Hepatocyte (in vitro differentiated cells): Measurements from ENCODE around the gene RPS6KA2. TPM values are rescaled to one million over a fixed set of nuclear protein-coding genes. Genes with fewer than 3 reads are reported as not detected.

Experiments used
- DNase-seq: peaks from one replicate; pipeline ENCODE4 v3.0.0-alpha.2; 2016; ENCODE audit warnings: low spot score
- H2AFZ ChIP-seq: fragments of 200-600 bp; sonication (generic); 2 replicates; pipeline ENCODE4 v1.6.0; 2016; ENCODE audit warnings: antibody characterized with exemption, mild to moderate bottlenecking
- H3K27ac ChIP-seq: fragments of 200-600 bp; sonication (generic); 2 replicates; pipeline ENCODE4 v1.5.1; 2016; ENCODE audit warnings: mild to moderate bottlenecking
- H3K27me3 ChIP-seq: fragments of 200-600 bp; sonication (generic); 2 replicates; pipeline ENCODE4 v1.6.1; 2016
- H3K36me3 ChIP-seq: fragments of 200-600 bp; sonication (generic); replicated peaks from 2 replicates; pipeline ENCODE4 v1.5.1; 2016; ENCODE audit warnings: low read depth; ENCODE audit not compliant: insufficient read depth
- H3K4me1 ChIP-seq: fragments of 200-600 bp; sonication (generic); 2 replicates; pipeline ENCODE4 v1.5.1; 2016; ENCODE audit warnings: mild to moderate bottlenecking, moderate library complexity; ENCODE audit not compliant: insufficient read depth
- H3K4me2 ChIP-seq: fragments of 200-600 bp; sonication (generic); 2 replicates; pipeline ENCODE4 v1.6.0; 2016
- H3K4me3 ChIP-seq: fragments of 200-600 bp; sonication (generic); 2 replicates; pipeline ENCODE4 v1.5.1; 2016; ENCODE audit warnings: mild to moderate bottlenecking
- H3K79me2 ChIP-seq: fragments of 200-600 bp; sonication (generic); 2 replicates; pipeline ENCODE4 v1.6.0; 2017; ENCODE audit warnings: mild to moderate bottlenecking
- H3K9me2 ChIP-seq: fragments of 200-600 bp; sonication (generic); replicated peaks from 2 replicates; pipeline ENCODE4 v1.6.0; 2017; ENCODE audit warnings: mild to moderate bottlenecking; ENCODE audit not compliant: insufficient read depth
- H3K9me3 ChIP-seq: fragments of 200-600 bp; sonication (generic); 2 replicates; pipeline ENCODE4 v1.5.1; 2016; ENCODE audit warnings: low read depth, mild to moderate bottlenecking
- H4K20me1 ChIP-seq: fragments of 200-600 bp; sonication (generic); 2 replicates; pipeline ENCODE4 v1.6.0; 2016; ENCODE audit warnings: mild to moderate bottlenecking; ENCODE audit not compliant: insufficient read depth, poor library complexity, severe bottlenecking
- EZH2 ChIP-seq: fragments of 200-600 bp; sonication (generic); IDR thresholded peaks from 2 replicates; pipeline ENCODE4 v1.6.1; 2016; ENCODE audit warnings: antibody characterized with exemption, mild to moderate bottlenecking, borderline replicate concordance
- EZH2phosphoT487 ChIP-seq: fragments of 200-600 bp; sonication (generic); IDR thresholded peaks from one replicate; pipeline ENCODE4 v1.6.1; 2018; ENCODE audit warnings: antibody characterized with exemption, mild to moderate bottlenecking, low read depth, moderate library complexity; ENCODE audit not compliant: unreplicated experiment, severe bottlenecking
- WGBS: methylation state at CpG from one replicate; pipeline ENCODE4 v1.1.6; 2016; ENCODE audit warnings: low lambda C conversion rate; ENCODE audit errors: missing lambda C conversion rate; 5-methylcytosine and 5-hydroxymethylcytosine counted together
- polyA plus RNA-seq: library from polyadenylated mRNA; unstranded; fragments of >200 nt; fragmentation: Nextera tagmentation; extraction: Ambion mirVana; gene quantifications from 2 replicates; pipeline ENCODE4 v1.2.1, GENCODE V29; 2016
- total RNA-seq: library from RNA; depleted of rRNA; stranded (reverse); fragments of >200 nt; gene quantifications from 2 replicates; pipeline ENCODE4 v1.2.3, GENCODE V29; 2014
- TF ChIP-seq, protein P1 (sequence below): fragments of 200-600 bp; sonication (generic); IDR thresholded peaks from 2 replicates; pipeline ENCODE4 v1.5.1; 2016; ENCODE audit warnings: antibody characterized with exemption, mild to moderate bottlenecking; ENCODE audit not compliant: poor library complexity

RPS6KA2 gene
- total and polyA plus RNA-seq, 2 experiments from 2014 or later: 27.7 to 29.2 TPM

DNA sequence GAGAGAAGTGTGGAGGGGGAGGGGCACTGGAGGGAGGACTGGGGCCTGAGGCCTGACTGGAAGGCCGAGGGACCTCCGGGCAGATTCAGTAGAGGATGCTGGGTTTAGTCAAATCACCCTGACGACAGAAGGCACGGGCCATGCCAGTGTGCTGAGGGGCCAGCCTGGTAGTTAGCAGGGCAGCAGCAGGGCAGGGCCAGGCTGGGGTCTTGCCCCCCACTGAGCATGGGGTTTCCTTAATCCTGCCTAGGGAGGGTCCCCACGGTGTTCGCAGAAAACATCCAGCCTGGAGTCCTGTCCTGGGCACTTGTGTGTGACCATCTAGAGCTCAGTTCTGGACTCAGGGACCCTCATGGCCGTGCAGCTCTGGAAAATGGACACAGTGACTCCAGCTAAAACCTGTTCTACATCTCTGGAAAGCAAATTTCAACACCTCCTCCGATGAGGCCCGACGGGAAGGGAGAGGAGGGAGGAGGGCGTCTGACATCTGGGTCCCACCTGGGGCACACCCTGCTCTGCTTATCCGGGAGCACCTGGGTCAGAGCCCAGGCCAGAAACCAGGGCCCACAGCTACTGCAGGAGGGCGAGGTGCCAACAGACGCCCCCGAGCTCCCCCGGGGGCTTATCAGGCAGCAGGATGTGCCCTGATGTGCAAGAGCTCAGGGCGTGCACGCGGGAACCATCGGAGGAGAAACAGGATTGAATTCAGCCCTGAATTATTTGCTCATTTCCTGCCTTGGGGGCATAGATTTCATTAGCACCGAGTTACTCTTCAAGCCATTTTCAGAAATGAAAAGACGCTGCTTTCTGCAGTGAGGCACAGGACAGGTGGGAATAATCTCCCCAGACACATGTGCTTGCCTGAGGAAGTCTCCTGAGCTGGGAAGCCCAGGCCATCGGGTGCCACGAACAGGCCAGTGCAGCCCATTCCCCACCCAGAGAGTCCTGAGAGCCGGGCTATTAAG lies 166.3 kb downstream of the RPS6KA2 start:
- no peak overlapping the region for H3K4me2 ChIP-seq
- H3K9me3 ChIP-seq: no peaks in the 10 kb centered on the region
- no peaks in the 10 kb centered on the region for H3K9me2 ChIP-seq
- no peaks in the 10 kb centered on the region for H4K20me1 ChIP-seq
- H3K4me1 ChIP-seq: peaks cover 9% of the 10 kb centered on the region
- TF ChIP-seq EZH2phosphoT487 (no peak), EZH2 (no peak)
- TF ChIP-seq, protein P1, sequence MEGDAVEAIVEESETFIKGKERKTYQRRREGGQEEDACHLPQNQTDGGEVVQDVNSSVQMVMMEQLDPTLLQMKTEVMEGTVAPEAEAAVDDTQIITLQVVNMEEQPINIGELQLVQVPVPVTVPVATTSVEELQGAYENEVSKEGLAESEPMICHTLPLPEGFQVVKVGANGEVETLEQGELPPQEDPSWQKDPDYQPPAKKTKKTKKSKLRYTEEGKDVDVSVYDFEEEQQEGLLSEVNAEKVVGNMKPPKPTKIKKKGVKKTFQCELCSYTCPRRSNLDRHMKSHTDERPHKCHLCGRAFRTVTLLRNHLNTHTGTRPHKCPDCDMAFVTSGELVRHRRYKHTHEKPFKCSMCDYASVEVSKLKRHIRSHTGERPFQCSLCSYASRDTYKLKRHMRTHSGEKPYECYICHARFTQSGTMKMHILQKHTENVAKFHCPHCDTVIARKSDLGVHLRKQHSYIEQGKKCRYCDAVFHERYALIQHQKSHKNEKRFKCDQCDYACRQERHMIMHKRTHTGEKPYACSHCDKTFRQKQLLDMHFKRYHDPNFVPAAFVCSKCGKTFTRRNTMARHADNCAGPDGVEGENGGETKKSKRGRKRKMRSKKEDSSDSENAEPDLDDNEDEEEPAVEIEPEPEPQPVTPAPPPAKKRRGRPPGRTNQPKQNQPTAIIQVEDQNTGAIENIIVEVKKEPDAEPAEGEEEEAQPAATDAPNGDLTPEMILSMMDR: no peak
- no peaks in the 10 kb centered on the region for H3K79me2 ChIP-seq
- WGBS: 59% methylated on average over 25 of the region's 25 CpGs
- no peaks in the 10 kb centered on the region for H3K36me3 ChIP-seq
- no peak overlapping the region for H2AFZ ChIP-seq
- H3K27ac ChIP-seq: no peak overlapping the region
- no peaks in the 10 kb centered on the region for H3K27me3 ChIP-seq
- no peak for DNase-seq
- no peak overlapping the region for H3K4me3 ChIP-seq

DNA sequence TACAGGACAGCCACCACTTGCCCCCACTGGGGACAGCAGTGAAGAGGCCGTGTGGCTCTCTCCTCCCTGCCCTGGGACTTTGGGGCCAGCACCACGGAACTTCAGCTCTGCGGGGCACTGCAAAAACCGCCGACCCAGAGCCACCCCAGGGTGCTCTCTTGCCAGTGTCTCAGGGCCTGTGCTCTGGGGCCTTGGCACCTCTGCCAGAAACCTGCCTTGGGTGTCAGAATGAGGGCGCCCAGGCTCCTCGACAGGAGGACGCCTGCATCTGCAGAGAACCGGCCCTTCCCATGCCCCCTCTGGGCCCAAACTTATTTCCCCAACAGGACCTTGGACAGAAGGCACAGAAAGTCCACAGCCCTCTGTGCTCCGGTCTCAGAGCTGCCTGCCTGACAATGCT lies 167.1 kb downstream of the RPS6KA2 start:
- H3K79me2 ChIP-seq: no peaks in the 10 kb centered on the region
- H3K27ac ChIP-seq: no peak overlapping the region
- H3K9me3 ChIP-seq: no peaks in the 10 kb centered on the region
- no peak overlapping the region for H2AFZ ChIP-seq
- H3K4me3 ChIP-seq: no peak overlapping the region
- WGBS: 97% methylated on average over 10 of the region's 10 CpGs
- no peaks in the 10 kb centered on the region for H3K27me3 ChIP-seq
- no peaks in the 10 kb centered on the region for H3K36me3 ChIP-seq
- DNase-seq: no peak
- H3K4me1 ChIP-seq: peaks cover 9% of the 10 kb centered on the region
- TF ChIP-seq, protein P1: no peak
- TF ChIP-seq EZH2 (no peak), EZH2phosphoT487 (no peak)
- H3K9me2 ChIP-seq: no peaks in the 10 kb centered on the region
- H4K20me1 ChIP-seq: no peaks in the 10 kb centered on the region
- no peak overlapping the region for H3K4me2 ChIP-seq

DNA sequence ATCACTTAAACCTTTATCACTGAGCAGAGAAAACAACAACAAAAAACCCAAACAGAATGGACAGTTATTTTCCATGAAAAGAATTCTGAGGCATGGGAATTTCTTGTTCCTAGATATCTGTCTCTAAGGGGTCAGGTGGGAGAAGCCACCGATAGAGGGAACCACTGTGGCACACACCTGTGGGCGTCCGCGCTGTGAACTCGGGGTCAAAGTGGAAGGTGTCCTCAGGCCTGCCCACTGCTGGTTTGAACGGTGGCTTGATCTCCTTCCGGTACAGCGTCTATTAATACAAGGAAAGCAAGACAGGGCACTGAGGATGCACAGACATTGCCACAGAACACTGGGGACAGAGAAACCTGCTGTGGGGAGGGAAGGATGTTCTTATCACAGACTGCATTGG lies 167.8 kb downstream of the RPS6KA2 start:
- TF ChIP-seq, protein P1: no peak
- TF ChIP-seq EZH2 (no peak), EZH2phosphoT487 (no peak)
- Histone ChIP-seq H3K9me2 (no peaks in the 10 kb centered on the region), H3K79me2 (no peaks in the 10 kb centered on the region), H3K4me3 (no peak overlapping the region), H3K36me3 (no peaks in the 10 kb centered on the region), H3K27ac (no peak overlapping the region), H3K4me2 (no peak overlapping the region), H3K9me3 (no peaks in the 10 kb centered on the region), H3K27me3 (no peaks in the 10 kb centered on the region), H3K4me1 (peaks cover 9% of the 10 kb centered on the region), H2AFZ (no peak overlapping the region), H4K20me1 (no peaks in the 10 kb centered on the region)
- WGBS: 98% methylated on average over 8 of the region's 8 CpGs
- no peak for DNase-seq
